WTC11 (cell line): ENCODE data around the gene PBRM1. TPM values are rescaled to one million over a fixed set of nuclear protein-coding genes. Genes with fewer than 3 reads are reported as not detected.

Source experiments
- ATF1 ChIP-seq: sonication (generic); formaldehyde crosslinking; IDR thresholded peaks from 2 replicates; pipeline ENCODE4 v1.8.1; 2023; ENCODE audit warnings: mild to moderate bottlenecking, moderate library complexity, missing genetic modification reagents
- CREB1 ChIP-seq: sonication (generic); formaldehyde crosslinking; IDR thresholded peaks from 2 replicates; pipeline ENCODE4 v1.8.0; 2023; ENCODE audit warnings: mild to moderate bottlenecking, missing genetic modification reagents
- E2F5 ChIP-seq: sonication (generic); formaldehyde crosslinking; IDR thresholded peaks from 2 replicates; pipeline ENCODE4 v1.8.1; 2022; ENCODE audit warnings: mild to moderate bottlenecking, moderate library complexity, missing genetic modification reagents
- FOXK1 ChIP-seq: sonication (generic); formaldehyde crosslinking; IDR thresholded peaks from 2 replicates; pipeline ENCODE4 v1.8.0; 2022; ENCODE audit warnings: mild to moderate bottlenecking, moderate library complexity, missing genetic modification reagents
- GABPB1 ChIP-seq: sonication (generic); formaldehyde crosslinking; IDR thresholded peaks from 2 replicates; pipeline ENCODE4 v1.8.1; 2023; ENCODE audit warnings: mild to moderate bottlenecking, missing genetic modification reagents
- HMGXB4 ChIP-seq: sonication (generic); formaldehyde crosslinking; IDR thresholded peaks from 2 replicates; pipeline ENCODE4 v1.8.1; 2023; ENCODE audit warnings: mild to moderate bottlenecking, moderate library complexity, missing genetic modification reagents
- IRF1 ChIP-seq: sonication (generic); formaldehyde crosslinking; IDR thresholded peaks from 2 replicates; pipeline ENCODE4 v1.8.0; 2023; ENCODE audit warnings: missing genetic modification reagents
- IRF2 ChIP-seq: sonication (generic); formaldehyde crosslinking; IDR thresholded peaks from 2 replicates; pipeline ENCODE4 v1.8.0; 2022; ENCODE audit warnings: low read depth, missing genetic modification reagents, borderline replicate concordance
- JAZF1 ChIP-seq: fragments of 250-450 bp; sonication (Bioruptor Pico); IDR thresholded peaks from 2 replicates; pipeline ENCODE4 v1.9.0; 2021; ENCODE audit warnings: moderate library complexity, mild to moderate bottlenecking, inconsistent platforms
- KAT7 ChIP-seq: sonication (generic); formaldehyde crosslinking; IDR thresholded peaks from 2 replicates; pipeline ENCODE4 v1.8.1; 2023; ENCODE audit warnings: missing genetic modification reagents, mild to moderate bottlenecking, borderline replicate concordance
- NFATC4 ChIP-seq: fragments of 250-450 bp; sonication (Bioruptor Pico); IDR thresholded peaks from 2 replicates; pipeline ENCODE4 v1.9.0; 2021; ENCODE audit warnings: mild to moderate bottlenecking
- NFE2L1 ChIP-seq: sonication (generic); formaldehyde crosslinking; IDR thresholded peaks from 2 replicates; pipeline ENCODE4 v1.8.1; 2023; ENCODE audit warnings: missing genetic modification reagents
- NR1H2 ChIP-seq: sonication (generic); formaldehyde crosslinking; IDR thresholded peaks from 2 replicates; pipeline ENCODE4 v1.9.0; 2021; ENCODE audit warnings: mild to moderate bottlenecking, moderate library complexity, missing genetic modification reagents
- PREB ChIP-seq: sonication (generic); formaldehyde crosslinking; IDR thresholded peaks from 2 replicates; pipeline ENCODE4 v1.8.1; 2022; ENCODE audit warnings: mild to moderate bottlenecking, missing genetic modification reagents, moderate library complexity, borderline replicate concordance
- STAT6 ChIP-seq: sonication (generic); formaldehyde crosslinking; conservative IDR thresholded peaks from 2 replicates; pipeline ENCODE4 v1.8.1; 2023; ENCODE audit warnings: mild to moderate bottlenecking, low read depth, missing genetic modification reagents, moderate library complexity
- TP53 ChIP-seq: sonication (generic); formaldehyde crosslinking; IDR thresholded peaks from 2 replicates; pipeline ENCODE4 v1.8.1; 2023; ENCODE audit warnings: mild to moderate bottlenecking, missing genetic modification reagents
- USF1 ChIP-seq: sonication (generic); formaldehyde crosslinking; IDR thresholded peaks from 2 replicates; pipeline ENCODE4 v1.8.0; 2022; ENCODE audit warnings: mild to moderate bottlenecking, missing genetic modification reagents
- ZBTB21 ChIP-seq: sonication (generic); formaldehyde crosslinking; IDR thresholded peaks from 2 replicates; pipeline ENCODE4 v1.8.1; 2023; ENCODE audit warnings: mild to moderate bottlenecking, missing genetic modification reagents, borderline replicate concordance
- ZBTB43 ChIP-seq: sonication (generic); formaldehyde crosslinking; IDR thresholded peaks from 2 replicates; pipeline ENCODE4 v1.8.1; 2023; ENCODE audit warnings: mild to moderate bottlenecking, missing genetic modification reagents
- ZNF232 ChIP-seq: sonication (generic); formaldehyde crosslinking; IDR thresholded peaks from 2 replicates; pipeline ENCODE4 v1.8.0; 2022; ENCODE audit warnings: mild to moderate bottlenecking, missing genetic modification reagents
- ZNF317 ChIP-seq: sonication (generic); formaldehyde crosslinking; IDR thresholded peaks from 2 replicates; pipeline ENCODE4 v1.8.1; 2023; ENCODE audit warnings: low read depth, mild to moderate bottlenecking, moderate library complexity, missing genetic modification reagents, borderline replicate concordance
- ZNF425 ChIP-seq: fragments of 250-450 bp; sonication (Bioruptor Pico); conservative IDR thresholded peaks from 2 replicates; pipeline ENCODE4 v1.9.0; 2021; ENCODE audit warnings: mild to moderate bottlenecking
- total RNA-seq: library from RNA; stranded (reverse); gene quantifications from 3 replicates; pipeline ENCODE4 v1.2.3, GENCODE V29; 2021

Gene PBRM1
- total RNA-seq, 1 experiment from 2014 or later, result 48.8 TPM

GRCh38 chr3:52685709-52686691, at the start of gene PBRM1, which contains the start of gene GNL3 (continued):
- TF ChIP-seq E2F5 (CRISPR knock-in tag) (peak; percentile 73), STAT6 (CRISPR knock-in tag) (no peak), IRF1 (CRISPR knock-in tag) (0 out of 2 replicates have a peak, but pooled peaks have one; percentile 35), FOXK1 (peak; percentile 97), ZNF425 (CRISPR knock-in tag) (no peak), NFATC4 (CRISPR knock-in tag) (no peak), NR1H2 (CRISPR knock-in tag) (no peak), ZNF317 (no peak), USF1 (CRISPR knock-in tag) (peak; percentile 77), KAT7 (no peak), IRF2 (no peak), GABPB1 (CRISPR knock-in tag) (no peak; the same call in 1 of the 2 replicates), NFE2L1 (peak; percentile 49; the same call in 1 of the 2 replicates), HMGXB4 (CRISPR knock-in tag) (peak; percentile 85), ZBTB43 (CRISPR knock-in tag) (0 out of 2 replicates have a peak, but pooled peaks have one; percentile 41), ATF1 (CRISPR knock-in tag) (no peak), TP53 (no peak; the same call in 1 of the 2 replicates), ZNF232 (CRISPR knock-in tag) (peak; percentile 77; the same call in 1 of the 2 replicates), CREB1 (CRISPR knock-in tag) (0 out of 2 replicates have a peak, but pooled peaks have one; percentile 72), PREB (CRISPR knock-in tag) (peak; percentile 12; the same call in 1 of the 2 replicates), JAZF1 (CRISPR knock-in tag) (no peak), ZBTB21 (CRISPR knock-in tag) (0 out of 2 replicates have a peak, but pooled peaks have one; percentile 69)
